ENCODE results near the gene NGDN.

NGDN gene

DNA sequence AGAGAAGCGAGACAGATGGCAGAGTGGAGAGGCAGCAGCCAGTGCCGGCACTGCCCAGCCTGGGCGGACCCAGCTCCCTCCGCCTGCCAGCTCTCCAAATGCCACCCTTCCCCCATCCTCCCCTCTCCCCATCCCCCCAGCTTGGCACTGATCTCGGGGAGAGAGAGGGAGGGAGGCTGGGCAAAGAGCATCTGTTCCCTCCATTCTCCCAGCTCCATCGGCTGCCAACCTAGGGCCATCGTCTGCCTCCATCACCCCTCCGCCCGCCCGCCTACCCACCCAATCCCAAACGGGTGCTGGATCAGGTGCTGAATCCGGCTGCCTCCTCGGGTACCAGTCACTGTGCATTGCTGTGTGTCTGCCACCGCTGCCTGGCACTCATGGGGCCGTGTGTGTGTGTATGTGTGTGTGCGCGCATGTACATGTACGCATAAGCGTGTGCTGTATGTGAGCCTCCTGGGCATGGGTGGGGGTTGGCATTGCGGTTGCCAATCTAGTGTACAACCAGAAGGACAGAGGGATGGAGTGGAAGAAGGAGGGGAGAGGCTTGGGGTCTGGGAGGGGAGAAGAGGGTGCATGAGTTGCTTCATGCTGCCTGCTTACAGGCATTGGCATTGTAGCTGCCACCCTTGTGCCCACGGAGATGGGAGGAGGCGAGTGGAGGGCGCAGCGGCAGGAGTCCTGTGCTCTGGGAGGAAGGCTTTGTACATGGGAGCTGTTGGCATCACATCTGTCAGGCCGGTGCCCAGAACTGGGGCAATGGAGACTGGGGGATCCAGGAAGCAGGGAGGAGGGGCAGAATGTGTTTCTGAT, 43.7 kb downstream of the NGDN start:
- DNase-seq (ENCODE audit: low read depth): no peak
- TF ChIP-seq, protein P1, sequence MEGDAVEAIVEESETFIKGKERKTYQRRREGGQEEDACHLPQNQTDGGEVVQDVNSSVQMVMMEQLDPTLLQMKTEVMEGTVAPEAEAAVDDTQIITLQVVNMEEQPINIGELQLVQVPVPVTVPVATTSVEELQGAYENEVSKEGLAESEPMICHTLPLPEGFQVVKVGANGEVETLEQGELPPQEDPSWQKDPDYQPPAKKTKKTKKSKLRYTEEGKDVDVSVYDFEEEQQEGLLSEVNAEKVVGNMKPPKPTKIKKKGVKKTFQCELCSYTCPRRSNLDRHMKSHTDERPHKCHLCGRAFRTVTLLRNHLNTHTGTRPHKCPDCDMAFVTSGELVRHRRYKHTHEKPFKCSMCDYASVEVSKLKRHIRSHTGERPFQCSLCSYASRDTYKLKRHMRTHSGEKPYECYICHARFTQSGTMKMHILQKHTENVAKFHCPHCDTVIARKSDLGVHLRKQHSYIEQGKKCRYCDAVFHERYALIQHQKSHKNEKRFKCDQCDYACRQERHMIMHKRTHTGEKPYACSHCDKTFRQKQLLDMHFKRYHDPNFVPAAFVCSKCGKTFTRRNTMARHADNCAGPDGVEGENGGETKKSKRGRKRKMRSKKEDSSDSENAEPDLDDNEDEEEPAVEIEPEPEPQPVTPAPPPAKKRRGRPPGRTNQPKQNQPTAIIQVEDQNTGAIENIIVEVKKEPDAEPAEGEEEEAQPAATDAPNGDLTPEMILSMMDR (IDR thresholded peaks at IDR 0.05; ENCODE audit: insufficient read depth, low read depth, low read length, missing control alignments): no peak
- no peak overlapping the region for H3K4me3 ChIP-seq (ENCODE audit: low read depth, low read length)

- TF ChIP-seq, protein P1 (IDR thresholded peaks at IDR 0.05; ENCODE audit: insufficient read depth, low read depth, low read length, missing control alignments): no peak
- no peak for DNase-seq (ENCODE audit: low read depth)
Measured at GRCh38 chr14:23513818-23514643, 44.5 kb downstream of the NGDN start.

DNA sequence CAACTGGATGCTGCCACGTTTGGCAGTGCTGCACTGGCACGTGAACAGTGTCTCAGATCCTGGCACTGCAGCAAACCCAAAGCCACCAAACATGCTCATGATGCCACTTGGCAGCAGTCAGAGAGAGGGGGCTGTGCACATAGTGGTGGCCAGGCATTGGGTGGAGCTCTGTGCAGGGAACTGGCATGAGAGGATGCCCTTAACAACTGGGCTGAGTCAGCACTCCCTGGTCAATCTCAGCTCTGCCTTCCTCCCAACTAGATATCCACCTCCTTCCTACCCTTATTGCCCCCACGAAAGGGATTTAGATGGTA, 45.1 kb downstream of the NGDN start:
- DNase-seq (ENCODE audit: low read depth): no peak

More at GRCh38 chr14:23513818-23514643, 44.5 kb downstream of the NGDN start:
- H3K4me3 ChIP-seq (ENCODE audit: low read depth, low read length): no peak overlapping the region

DNA sequence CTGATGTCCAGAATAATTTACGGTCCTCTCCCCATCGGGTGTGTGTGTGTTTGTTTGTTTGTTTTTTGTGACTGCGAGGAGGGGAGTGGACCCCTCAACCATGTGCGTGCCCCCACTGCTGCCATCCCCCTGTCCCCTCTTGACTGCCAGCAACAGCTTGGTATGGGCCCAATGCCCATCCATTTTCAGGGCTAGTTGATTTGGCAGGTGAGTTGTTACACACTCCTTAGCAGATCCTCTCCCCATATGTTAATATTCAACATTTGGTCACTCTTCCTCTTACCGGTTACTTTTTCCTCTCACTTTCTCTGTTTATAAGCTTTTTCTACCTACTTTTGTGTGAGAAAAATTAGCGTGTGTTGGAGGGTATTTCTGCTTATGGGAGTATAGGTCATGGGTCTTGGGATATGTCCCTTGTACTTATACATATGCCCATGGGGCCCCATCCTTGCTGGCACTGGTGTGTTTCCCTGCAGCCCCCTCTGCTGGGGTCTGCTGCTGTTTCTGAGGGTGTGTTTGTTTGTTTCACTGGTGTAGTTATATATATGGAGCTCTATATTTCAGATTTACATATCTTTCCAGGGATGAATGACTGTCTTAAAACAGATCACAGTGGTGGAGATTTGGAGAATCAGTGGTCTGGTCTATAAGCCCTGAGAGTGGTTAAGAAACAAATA, 48.3 kb downstream of the NGDN start:
- no peak for DNase-seq (ENCODE audit: low read depth)

More for the DNA sequence above, 45.1 kb downstream of the NGDN start:
- no peak overlapping the region for H3K4me3 ChIP-seq (ENCODE audit: low read depth, low read length)
- TF ChIP-seq, protein P1 (IDR thresholded peaks at IDR 0.05; ENCODE audit: insufficient read depth, low read depth, low read length, missing control alignments): no peak

DNA sequence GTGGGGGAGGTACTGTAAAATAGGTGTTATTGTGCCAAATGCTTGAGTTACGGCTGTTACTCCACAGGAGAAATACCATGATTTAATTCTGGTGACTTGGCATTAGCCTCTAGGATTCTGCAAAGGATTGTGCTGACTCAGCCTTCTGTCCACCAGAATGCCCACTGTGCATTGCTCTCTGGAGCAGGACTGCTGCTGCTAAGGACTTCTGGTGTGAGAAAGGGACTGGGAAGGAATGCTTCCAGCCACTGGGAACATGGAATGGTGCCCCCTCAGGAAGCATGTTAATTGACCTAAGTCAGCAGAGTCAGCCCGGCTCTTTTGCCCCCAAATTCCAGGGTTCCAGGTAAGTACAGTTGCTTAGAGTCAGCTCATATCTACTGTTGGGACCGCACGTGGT, 49.2 kb downstream of the NGDN start:
- TF ChIP-seq, protein P1 (IDR thresholded peaks at IDR 0.05; ENCODE audit: insufficient read depth, low read depth, low read length, missing control alignments): no peak
- DNase-seq (ENCODE audit: low read depth): no peak
- H3K4me3 ChIP-seq (ENCODE audit: low read depth, low read length): no peak overlapping the region

More for the DNA sequence above, 48.3 kb downstream of the NGDN start:
- TF ChIP-seq, protein P1 (IDR thresholded peaks at IDR 0.05; ENCODE audit: insufficient read depth, low read depth, low read length, missing control alignments): no peak
- H3K4me3 ChIP-seq (ENCODE audit: low read depth, low read length): no peak overlapping the region

DNA sequence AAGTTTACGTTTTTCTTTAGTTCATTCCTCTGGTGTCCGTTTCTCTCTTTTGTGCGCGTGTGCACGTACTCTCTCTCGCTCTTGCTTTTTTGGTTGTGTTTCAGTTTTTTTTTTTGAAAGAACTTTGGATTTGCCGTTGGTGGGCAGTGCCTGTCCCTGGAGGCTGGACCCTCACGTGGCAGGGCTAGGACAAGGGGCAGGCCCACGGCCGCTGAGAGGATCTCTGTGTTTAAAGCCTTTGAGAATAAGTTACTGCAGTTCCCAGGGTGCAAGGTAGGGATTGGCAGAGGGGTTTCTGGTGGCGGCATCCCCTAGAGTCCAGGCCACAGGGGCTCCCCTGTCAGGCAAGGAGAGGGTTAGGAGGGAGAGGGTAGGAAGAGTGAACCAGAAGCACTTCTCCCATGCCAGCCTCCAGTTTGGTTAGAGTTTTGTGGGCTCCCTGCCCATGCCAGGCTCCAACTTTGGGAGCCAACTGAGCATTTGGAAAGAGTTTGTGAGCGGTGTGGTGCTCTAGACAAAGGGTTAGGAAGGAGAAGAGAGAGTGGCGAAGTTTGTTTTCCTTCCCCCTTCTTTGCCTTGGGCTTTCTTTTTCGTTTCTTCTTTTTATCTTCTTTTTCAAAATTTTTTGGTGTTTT, 51.5 kb downstream of the NGDN start:
- no peak for DNase-seq (ENCODE audit: low read depth)
- TF ChIP-seq, protein P1 (IDR thresholded peaks at IDR 0.05; ENCODE audit: insufficient read depth, low read depth, low read length, missing control alignments): no peak

More for the DNA sequence above, 51.5 kb downstream of the NGDN start:
- H3K4me3 ChIP-seq (ENCODE audit: low read depth, low read length): no peak overlapping the region

Measured in GM12865 (cell line).